ENCODE measurements around the gene HDAC7.

DNA sequence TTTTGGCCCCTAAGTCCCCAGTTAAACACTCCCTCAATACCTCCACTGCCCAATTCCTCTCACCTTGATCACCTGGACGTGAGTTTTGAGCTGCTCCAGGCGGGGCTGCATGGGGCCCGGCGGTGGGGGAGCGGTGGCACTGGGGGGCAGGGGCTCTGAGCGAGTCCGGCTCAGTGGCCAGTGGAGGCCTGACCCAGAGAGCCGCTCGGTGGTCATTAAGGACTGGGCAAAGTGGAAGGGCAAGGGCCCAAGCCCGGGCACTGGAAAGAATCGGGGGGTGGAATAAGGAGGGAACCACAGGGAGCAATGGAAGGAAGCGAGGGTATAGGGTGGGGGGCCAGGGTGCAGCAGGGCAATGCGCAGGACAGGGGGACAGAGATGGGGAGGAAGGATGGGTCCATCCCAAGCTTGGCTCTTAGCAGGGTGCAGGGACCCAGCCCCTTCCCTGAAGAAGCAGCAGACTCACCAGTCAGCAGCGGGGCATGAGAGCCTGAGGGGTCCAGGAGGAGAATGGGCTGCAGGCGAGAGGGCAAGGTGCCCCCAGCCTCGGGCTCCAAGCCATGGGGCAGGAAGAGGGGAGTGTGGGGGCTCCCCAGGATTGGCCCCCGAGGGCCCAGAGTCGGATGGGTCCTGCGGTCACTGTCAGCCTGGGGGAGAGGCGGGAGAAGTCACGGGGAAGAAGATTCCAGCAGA is 24.4 kb downstream of the HDAC7 start:
- TF ChIP-seq, protein P1, sequence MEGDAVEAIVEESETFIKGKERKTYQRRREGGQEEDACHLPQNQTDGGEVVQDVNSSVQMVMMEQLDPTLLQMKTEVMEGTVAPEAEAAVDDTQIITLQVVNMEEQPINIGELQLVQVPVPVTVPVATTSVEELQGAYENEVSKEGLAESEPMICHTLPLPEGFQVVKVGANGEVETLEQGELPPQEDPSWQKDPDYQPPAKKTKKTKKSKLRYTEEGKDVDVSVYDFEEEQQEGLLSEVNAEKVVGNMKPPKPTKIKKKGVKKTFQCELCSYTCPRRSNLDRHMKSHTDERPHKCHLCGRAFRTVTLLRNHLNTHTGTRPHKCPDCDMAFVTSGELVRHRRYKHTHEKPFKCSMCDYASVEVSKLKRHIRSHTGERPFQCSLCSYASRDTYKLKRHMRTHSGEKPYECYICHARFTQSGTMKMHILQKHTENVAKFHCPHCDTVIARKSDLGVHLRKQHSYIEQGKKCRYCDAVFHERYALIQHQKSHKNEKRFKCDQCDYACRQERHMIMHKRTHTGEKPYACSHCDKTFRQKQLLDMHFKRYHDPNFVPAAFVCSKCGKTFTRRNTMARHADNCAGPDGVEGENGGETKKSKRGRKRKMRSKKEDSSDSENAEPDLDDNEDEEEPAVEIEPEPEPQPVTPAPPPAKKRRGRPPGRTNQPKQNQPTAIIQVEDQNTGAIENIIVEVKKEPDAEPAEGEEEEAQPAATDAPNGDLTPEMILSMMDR (conservative IDR thresholded peaks at IDR 0.05 in 1 of 2, IDR thresholded peaks at IDR 0.05 in 1 of 2; ENCODE audit: extremely low read depth in 1 of 2, insufficient read depth in 1 of 2, low read depth in 1 of 2, low read length in 2 of 2), result no peak
- no peak for TF ChIP-seq EZH2 (IDR thresholded peaks at IDR 0.05; ENCODE audit: borderline replicate concordance, low read length)

All from mammary epithelial cell (primary cell).